ENCODE results near the gene RAPGEF4.

RAPGEF4 gene

DNA sequence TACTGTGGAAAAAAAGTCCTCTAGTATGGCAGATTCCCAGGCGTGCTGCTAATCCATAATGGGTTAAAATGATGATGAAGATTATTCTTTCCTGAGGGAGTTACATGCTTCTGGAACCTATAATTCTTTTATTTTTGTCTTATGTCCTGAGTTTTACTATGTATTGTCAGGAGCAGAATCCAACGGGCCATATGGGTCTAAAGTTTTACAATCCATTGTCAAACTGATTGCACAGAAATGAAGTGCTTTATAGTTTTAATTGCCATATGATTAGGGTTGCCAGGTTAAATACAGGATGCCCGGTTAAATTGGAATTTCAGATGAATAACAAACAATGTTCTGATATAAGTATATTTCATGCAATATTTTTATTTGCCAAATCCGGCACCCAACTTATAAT is 239.1 kb downstream of the RAPGEF4 start:
- Mint-ChIP-seq H3K9me3 (no peaks in the 10 kb centered on the region), H3K27ac (no peak overlapping the region), H3K36me3 (no peaks in the 10 kb centered on the region), H3K27me3 (peaks cover 32 to 44% of the 10 kb centered on the region in 2 donors), H3K4me1 (peaks cover 0 to 9% of the 10 kb centered on the region in 2 donors), H3K4me3 (no peak overlapping the region)
- ATAC-seq (replicated peaks) = no peak
- no peak for DNase-seq

DNA sequence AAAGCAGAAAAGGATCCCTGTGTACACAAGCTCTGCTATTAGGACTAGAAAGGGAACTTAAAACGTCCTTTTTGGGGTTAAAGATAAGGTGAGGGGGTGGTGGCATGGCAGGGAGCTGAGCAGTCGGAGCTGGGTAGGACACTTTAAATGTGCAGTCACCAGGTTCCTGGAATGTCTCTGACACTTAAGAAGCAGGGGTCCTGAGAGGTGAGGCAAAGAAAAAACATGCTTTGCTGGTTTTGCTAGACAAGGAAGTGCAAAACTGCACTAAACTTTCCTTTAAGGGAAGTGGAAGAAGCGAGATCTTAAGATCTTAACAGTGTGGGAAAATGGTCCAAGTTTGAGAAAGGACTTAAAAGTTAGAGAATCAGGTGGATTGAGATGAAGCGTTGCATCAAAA is 240.5 kb downstream of the RAPGEF4 start:
- H3K4me1 Mint-ChIP-seq = peaks cover 0 to 9% of the 10 kb centered on the region in 2 donors
- H3K36me3 Mint-ChIP-seq = no peaks in the 10 kb centered on the region
- H3K4me3 Mint-ChIP-seq = no peak overlapping the region
- no peak overlapping the region for H3K27ac Mint-ChIP-seq
- peaks cover 31 to 50% of the 10 kb centered on the region in 2 donors for H3K27me3 Mint-ChIP-seq
- no peaks in the 10 kb centered on the region for H3K9me3 Mint-ChIP-seq
- no peak for ATAC-seq (replicated peaks)
- DNase-seq = no peak

DNA sequence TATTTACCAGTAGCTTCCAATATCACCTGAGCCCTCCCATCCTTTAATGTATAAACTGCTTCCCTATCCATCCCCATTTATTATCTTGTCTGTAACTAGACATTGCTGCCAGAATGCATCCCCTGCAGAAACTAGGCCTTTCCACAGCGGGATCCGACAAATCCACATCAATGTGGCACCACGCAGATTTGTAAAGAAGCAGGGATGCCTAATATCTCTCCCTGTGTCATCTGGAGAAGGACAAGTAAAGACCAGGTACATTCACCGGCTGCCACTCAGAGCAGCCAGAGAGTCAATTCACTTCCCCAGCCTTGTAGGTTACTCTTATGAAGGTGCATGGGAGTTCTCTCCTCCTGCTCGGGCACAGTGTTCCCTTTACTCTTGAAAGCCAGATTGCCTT is 241.2 kb downstream of the RAPGEF4 start:
- Mint-ChIP-seq H3K4me3 (no peak overlapping the region), H3K27ac (no peak overlapping the region), H3K27me3 (peaks cover 31 to 51% of the 10 kb centered on the region in 2 donors), H3K9me3 (no peaks in the 10 kb centered on the region), H3K4me1 (peaks cover 0 to 9% of the 10 kb centered on the region in 2 donors), H3K36me3 (no peaks in the 10 kb centered on the region)
- no peak for ATAC-seq (replicated peaks)
- no peak for DNase-seq

DNA sequence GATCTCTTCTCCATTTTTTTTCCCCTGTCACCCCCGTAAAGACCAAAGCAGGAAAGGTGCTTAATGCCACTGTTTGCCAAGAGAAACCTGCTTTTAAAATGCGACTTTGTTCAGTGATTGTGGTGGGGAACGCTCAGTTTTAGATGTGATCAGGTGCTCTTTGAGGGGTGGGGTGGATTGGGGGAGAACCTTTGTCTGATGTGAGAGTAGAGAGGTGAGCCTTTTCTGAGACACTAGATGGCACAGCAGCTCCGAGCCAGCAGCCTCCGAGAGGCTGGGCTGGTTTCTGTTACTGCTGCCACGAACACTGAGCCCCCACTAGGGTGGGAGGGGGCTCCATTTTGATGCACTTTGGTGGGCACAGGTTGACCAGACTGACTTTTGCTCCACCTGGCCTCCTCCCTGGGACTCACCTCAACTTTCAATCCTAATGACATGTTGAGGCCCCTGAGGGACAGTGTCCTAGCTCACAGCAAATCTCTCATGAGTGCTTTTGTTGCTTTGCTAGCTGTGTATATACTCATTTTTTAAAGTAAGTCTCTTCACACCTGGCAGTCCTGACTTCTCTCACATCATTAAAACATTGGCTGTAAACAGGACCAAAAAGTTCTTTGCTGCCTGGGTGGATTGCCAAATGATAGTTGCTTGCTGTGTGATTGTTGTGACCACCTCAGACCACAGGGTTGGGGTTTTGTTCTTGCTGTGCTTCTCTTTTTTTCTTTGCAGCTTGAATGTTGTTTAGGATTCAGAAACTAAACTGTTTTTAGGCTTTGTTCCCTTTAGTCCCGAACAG is 241.8 kb downstream of the RAPGEF4 start:
- H3K4me3 Mint-ChIP-seq = no peak overlapping the region
- peaks cover 0 to 9% of the 10 kb centered on the region in 2 donors for H3K4me1 Mint-ChIP-seq
- H3K36me3 Mint-ChIP-seq = no peaks in the 10 kb centered on the region
- ATAC-seq (replicated peaks) (peak; percentile 67 to 70), DNase-seq (no peak)
- no peaks in the 10 kb centered on the region for H3K9me3 Mint-ChIP-seq
- H3K27me3 Mint-ChIP-seq = peaks cover 27 to 45% of the 10 kb centered on the region in 2 donors
- no peak overlapping the region for H3K27ac Mint-ChIP-seq

DNA sequence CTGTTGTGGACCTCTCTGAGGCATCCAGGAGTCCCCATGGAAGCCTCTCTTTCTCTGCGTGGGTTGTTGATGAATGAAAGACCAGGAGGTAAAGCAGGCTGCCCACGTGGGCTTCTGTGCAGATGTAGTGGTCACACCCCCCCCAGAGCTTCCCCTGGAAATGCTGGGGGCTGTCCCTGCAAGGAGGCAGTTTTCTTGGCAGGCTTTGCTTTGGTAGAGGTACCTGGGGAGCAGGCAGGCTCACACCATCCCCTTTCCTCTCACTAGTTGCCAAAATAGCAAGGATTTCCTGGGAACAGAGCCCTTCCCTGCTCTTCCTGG is 242.4 kb downstream of the RAPGEF4 start:
- ATAC-seq (replicated peaks) = peak; percentile 57 to 64
- peaks cover 27 to 45% of the 10 kb centered on the region in 2 donors for H3K27me3 Mint-ChIP-seq

DNA sequence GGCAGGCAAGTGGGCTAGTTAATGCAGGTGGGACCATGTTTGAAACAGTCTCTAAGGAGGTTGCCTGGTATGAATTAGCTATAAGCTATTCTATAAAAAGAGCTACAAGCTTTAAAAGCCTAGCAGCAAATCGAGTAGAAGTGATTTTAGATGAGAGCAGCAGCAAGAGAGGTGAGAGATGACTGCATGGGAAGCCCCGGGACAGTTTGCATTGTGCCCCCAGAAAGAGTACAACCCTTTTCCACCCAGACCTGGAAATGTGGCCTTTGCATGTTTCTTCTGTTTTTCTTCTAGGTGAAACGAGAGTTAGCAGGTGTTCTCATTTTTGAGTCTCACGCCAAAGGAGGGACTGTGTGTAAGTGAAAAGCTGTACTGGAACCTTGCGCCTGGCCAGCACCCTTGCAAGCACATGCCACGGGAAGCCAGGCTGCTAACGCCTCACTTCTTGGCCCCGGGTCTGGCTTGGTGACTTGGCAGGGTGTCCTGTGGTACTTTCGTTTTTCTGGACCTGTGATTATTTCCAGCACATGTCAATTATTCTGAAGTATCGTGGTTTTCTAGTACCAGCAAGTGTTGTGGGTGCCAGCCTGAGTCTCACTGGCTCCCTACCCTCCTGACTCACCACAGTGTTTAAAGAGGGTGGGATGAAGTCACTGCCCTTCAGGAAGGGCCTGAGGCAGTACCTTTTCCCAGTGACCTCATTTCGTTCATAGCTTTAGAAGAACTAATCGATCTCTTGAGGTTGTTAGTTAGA is 249.7 kb downstream of the RAPGEF4 start:
- Mint-ChIP-seq H3K27me3 (peaks cover 11 to 20% of the 10 kb centered on the region in 2 donors), H3K4me1 (peaks cover 0 to 6% of the 10 kb centered on the region in 2 donors), H3K27ac (no peak overlapping the region), H3K36me3 (no peaks in the 10 kb centered on the region), H3K9me3 (no peaks in the 10 kb centered on the region), H3K4me3 (no peak overlapping the region)
- ATAC-seq (replicated peaks) = peak in 1 of 2 donors; percentile 48
- no peak for DNase-seq

More for the DNA sequence above, 242.4 kb downstream of the RAPGEF4 start:
- peaks cover 0 to 9% of the 10 kb centered on the region in 2 donors for H3K4me1 Mint-ChIP-seq
- H3K4me3 Mint-ChIP-seq = no peak overlapping the region
- no peaks in the 10 kb centered on the region for H3K36me3 Mint-ChIP-seq
- H3K27ac Mint-ChIP-seq = no peak overlapping the region
- no peaks in the 10 kb centered on the region for H3K9me3 Mint-ChIP-seq
- DNase-seq = no peak

DNA sequence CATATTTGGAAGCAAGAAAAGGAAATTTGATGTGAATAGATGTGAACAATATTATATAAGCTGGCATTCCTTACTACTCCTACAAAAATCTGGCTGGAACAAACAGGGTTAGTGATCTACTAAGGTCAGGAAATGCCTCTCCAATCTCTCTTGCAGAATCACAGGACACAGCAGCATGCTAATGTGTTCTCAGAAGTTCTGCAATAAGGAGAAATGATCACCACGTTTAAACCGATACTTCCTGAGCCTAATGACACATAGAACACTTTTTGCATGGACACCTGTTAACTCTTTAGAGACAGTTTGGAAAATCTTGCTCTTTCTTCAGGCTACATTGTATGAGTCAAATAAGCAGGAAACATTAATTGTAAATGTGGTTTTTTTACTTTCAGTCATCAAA is 250.4 kb downstream of the RAPGEF4 start:
- no peak overlapping the region for H3K27ac Mint-ChIP-seq
- no peak overlapping the region for H3K4me3 Mint-ChIP-seq
- H3K4me1 Mint-ChIP-seq = peaks cover 0 to 6% of the 10 kb centered on the region in 2 donors
- DNase-seq (no peak), ATAC-seq (replicated peaks) (no peak)
- H3K9me3 Mint-ChIP-seq = no peaks in the 10 kb centered on the region
- H3K36me3 Mint-ChIP-seq = no peaks in the 10 kb centered on the region
- H3K27me3 Mint-ChIP-seq = peaks cover 11 to 20% of the 10 kb centered on the region in 2 donors

DNA sequence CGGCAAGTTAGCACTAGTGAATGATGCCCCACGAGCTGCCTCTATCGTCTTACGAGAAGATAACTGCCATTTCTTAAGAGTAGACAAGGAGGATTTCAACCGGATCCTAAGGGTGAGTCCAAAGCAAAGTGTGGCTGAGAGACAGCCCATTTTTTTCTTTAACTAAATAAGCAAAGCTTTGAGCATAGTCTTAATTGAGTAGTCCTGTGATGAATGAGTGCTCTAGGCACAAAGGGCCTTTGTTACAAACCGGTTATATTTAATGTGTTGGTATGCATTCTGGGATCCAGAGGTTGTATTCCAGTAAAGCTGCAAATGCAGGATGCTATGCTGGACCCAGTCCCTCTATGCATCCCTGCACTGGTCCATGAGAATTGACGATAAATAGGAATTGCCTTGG is 253.1 kb downstream of the RAPGEF4 start:
- Mint-ChIP-seq H3K27ac (no peak overlapping the region), H3K36me3 (no peaks in the 10 kb centered on the region), H3K4me3 (no peak overlapping the region), H3K27me3 (peaks cover 11 to 19% of the 10 kb centered on the region in 2 donors), H3K9me3 (no peaks in the 10 kb centered on the region), H3K4me1 (peaks cover 0 to 6% of the 10 kb centered on the region in 2 donors)
- no peak for DNase-seq
- no peak for ATAC-seq (replicated peaks)

DNA sequence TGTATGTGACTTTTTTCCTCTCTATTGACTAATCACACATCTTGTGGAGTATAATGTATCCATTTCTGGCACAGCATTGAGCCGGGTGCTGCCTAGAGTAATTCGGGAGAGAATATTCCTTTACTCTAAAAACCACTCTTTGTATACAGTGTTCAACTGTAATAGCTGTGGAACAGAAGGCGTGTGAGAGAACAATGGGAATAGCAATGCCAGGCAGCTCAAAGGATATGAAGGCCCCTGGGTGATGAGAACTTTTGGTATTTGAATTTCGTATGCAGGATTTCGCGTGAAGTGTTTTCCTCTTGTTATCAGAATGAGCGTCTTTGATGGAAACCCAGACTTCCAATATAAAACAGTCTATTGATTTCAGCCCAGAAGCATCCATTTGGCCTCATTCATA is 255.4 kb downstream of the RAPGEF4 start:
- no peak for ATAC-seq (replicated peaks)
- Mint-ChIP-seq H3K9me3 (no peaks in the 10 kb centered on the region), H3K27ac (no peak overlapping the region), H3K4me3 (no peak overlapping the region), H3K36me3 (no peaks in the 10 kb centered on the region), H3K27me3 (peaks cover 1 to 15% of the 10 kb centered on the region in 2 donors), H3K4me1 (peaks cover 0 to 1% of the 10 kb centered on the region in 2 donors)
- no peak for DNase-seq

DNA sequence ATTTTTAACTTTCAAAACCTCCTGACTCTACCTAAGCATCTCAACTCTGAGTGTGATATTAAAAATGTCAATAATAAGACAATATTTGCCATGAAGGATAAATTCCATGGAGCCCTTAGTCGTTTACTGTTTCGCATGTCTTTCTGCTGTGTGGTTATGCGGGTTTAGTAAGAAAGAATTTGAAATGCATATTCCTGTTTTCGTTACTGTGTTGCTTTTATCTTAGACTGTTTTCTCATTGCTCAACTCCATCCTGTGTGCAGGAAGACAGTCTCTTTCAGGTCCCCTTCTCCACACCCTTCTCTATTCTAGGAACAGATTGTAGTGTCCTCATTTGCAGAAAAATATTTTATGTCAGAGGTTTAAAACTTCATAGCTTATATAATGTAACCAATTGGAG is 257.5 kb downstream of the RAPGEF4 start:
- no peaks in the 10 kb centered on the region for H3K4me1 Mint-ChIP-seq
- H3K4me3 Mint-ChIP-seq = no peak overlapping the region
- no peak overlapping the region for H3K27ac Mint-ChIP-seq
- peaks cover 8 to 25% of the 10 kb centered on the region in 2 donors for H3K27me3 Mint-ChIP-seq
- H3K36me3 Mint-ChIP-seq = no peaks in the 10 kb centered on the region
- DNase-seq (no peak), ATAC-seq (replicated peaks) (no peak)
- H3K9me3 Mint-ChIP-seq = no peaks in the 10 kb centered on the region

DNA sequence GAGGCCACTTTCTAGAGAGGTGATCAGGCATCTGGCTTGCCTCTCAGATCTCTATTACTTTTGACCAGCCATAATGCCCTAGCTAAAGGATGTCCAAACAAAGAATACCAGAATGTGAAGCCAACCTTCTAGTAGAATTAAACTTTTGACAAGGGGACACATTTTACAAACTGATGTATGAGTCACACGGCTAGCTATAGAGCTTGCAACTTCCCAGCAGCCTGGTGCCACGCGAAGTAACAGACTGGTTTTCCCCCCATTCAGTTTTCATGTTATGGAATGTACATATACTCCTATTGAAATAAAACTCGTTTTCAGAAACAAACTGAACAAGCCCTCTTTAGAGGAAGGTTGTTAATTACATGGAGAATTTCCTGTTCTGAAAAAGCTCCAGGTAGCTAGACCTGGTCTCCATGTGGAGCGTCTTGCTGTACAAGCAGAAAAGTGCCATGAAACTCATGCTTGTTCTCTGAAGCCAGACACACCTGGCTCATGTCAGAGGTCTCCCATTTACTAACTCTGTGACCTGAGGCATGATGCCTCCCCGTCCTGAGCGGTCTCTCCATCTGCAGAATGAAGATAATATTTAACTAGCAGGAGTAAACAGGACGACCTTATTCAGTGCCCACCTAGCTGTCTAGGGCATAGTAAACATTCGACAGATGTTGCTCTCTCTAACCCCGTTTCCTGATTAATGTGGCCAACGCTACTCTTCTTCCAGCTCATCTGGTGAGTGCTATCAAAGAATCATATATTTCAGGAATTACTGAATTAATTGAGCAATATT is 258.5 kb downstream of the RAPGEF4 start:
- Mint-ChIP-seq H3K4me3 (no peak overlapping the region), H3K4me1 (no peaks in the 10 kb centered on the region), H3K27ac (no peak overlapping the region), H3K27me3 (peaks cover 10 to 28% of the 10 kb centered on the region in 2 donors), H3K9me3 (no peaks in the 10 kb centered on the region), H3K36me3 (no peaks in the 10 kb centered on the region)
- ATAC-seq (replicated peaks) (no peak), DNase-seq (no peak)

DNA sequence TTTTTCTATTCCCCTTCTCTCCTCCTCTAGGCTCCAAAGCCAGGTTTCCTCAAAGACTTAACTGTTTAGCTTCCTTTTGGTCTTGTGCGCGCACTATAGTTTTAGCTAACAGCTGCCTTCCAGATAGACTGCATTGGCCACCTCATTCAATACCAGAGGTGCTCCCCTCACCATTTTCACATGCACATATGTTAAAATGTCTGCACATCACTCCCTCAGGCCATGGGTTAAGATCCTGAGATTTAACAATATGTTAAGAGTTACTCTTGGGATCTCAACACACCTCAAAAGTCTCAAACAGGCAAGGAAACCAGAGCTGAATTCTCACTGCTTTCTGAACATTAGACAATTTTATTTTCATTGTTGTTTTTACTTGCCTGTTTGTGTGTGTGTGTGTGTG is 259.2 kb downstream of the RAPGEF4 start:
- Mint-ChIP-seq H3K4me3 (no peak overlapping the region), H3K9me3 (no peaks in the 10 kb centered on the region), H3K4me1 (no peaks in the 10 kb centered on the region), H3K27ac (no peak overlapping the region), H3K36me3 (no peaks in the 10 kb centered on the region), H3K27me3 (peaks cover 10 to 28% of the 10 kb centered on the region in 2 donors)
- ATAC-seq (replicated peaks) (no peak), DNase-seq (no peak)

DNA sequence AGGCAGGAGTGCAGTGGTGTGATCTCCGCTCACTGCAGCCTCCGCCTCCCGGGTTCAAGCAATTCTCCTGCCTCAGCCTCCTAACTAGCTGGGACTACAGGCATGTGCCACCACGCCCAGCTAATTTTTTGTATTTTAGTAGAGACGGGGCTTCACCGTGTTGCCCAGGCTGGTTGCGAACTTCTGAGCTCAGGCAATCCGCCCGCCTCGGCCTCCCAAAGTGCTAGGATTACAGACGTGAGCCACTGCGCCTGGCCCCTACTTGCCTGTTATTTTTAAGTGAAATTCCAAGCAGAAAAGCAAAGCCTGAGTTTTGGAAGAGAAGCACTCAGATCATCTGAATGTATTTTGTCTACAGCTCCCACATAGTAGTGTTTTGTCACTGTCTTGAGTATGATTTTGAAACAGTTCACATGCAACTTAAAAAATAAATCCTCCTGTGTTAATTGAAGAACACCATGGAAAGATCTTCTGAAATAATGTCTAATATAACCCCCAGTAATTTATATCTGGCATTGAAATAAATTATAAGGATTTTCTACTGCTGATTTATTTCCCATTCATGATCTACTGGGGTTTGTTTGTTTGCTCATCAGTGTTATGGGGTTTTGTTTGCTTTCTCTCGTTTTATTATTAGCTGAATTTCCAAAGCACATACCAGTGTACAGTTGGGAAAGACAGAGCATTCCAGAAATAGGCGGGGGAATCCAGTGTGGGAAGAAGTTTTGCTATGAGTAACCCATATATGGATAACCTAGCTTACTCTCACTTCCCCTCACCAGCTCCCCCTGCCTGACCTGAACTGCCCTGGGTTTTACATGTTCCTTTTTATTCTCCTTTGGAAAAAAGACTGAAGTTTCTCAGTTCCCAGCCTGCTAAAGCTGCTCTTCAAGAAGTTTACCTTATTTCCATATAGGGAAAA is 259.9 kb downstream of the RAPGEF4 start:
- ATAC-seq (replicated peaks) (no peak), DNase-seq (no peak)
- Mint-ChIP-seq H3K4me1 (no peaks in the 10 kb centered on the region), H3K27me3 (peaks cover 10 to 27% of the 10 kb centered on the region in 2 donors), H3K27ac (no peak overlapping the region), H3K4me3 (no peak overlapping the region), H3K36me3 (no peaks in the 10 kb centered on the region), H3K9me3 (no peaks in the 10 kb centered on the region)

Measured in stimulated activated naive B cell treated with anti-CD40 and anti-IgM and Interleukin-4, amounts not matched to agents 10 μg/mL and 1 μg/mL and 100 μg/mL, for 72 hours (primary cell).